Heart left ventricle (tissue), 16 donors: ENCODE data around the gene DNAI1. TPM values are rescaled to one million over a fixed set of nuclear protein-coding genes. Genes with fewer than 3 reads are reported as not detected.

Experiments
- ATAC-seq, 4 donors: fragments of 200-7000 bp; cut with Tn5 transposase; one replicate each; pipeline ENCODE4 v1.9.1; 2020 to 2022; ENCODE audit warnings: moderate library complexity in 4 of 4, mild to moderate bottlenecking in 3 of 4, moderate number of reproducible peaks in 1 of 4
- DNase-seq, 5 donors: peaks; one replicate each; pipeline ENCODE4 v3.0.0-alpha.2; 2020
- H3K27ac ChIP-seq, 12 donors: fragments of 200-600 bp; sonication (generic) in 4 of 12; one replicate each; pipeline versions ENCODE4 v1.5.0 to v1.8.0; 2016 to 2022; ENCODE audit warnings: mild to moderate bottlenecking in 2 of 12
- H3K27me3 ChIP-seq, 9 donors: fragments of 200-600 bp; sonication (generic) in 2 of 9; one replicate each; pipeline versions ENCODE4 v1.5.1 to v1.8.0; 2016 to 2022; ENCODE audit warnings: mild to moderate bottlenecking in 3 of 9
- H3K36me3 ChIP-seq, 9 donors: fragments of 200-600 bp; sonication (generic) in 2 of 9; one replicate each; pipeline versions ENCODE4 v1.5.0 to v1.8.0; 2018 to 2022; ENCODE audit warnings: mild to moderate bottlenecking in 2 of 9
- H3K4me1 ChIP-seq, 12 donors: fragments of 200-600 bp; sonication (generic) in 4 of 12; one replicate each; pipeline versions ENCODE4 v1.5.0 to v1.8.0; 2016 to 2022; ENCODE audit warnings: mild to moderate bottlenecking in 3 of 12
- H3K4me3 ChIP-seq, 12 donors: fragments of 200-600 bp; sonication (generic) in 4 of 12; one replicate each; pipeline versions ENCODE4 v1.5.0 to v1.8.0; 2017 to 2022; ENCODE audit warnings: mild to moderate bottlenecking in 9 of 12, moderate library complexity in 4 of 12
- H3K9me3 ChIP-seq, 12 donors: fragments of 200-600 bp; sonication (generic) in 4 of 12; one replicate each; pipeline versions ENCODE4 v1.5.0 to v1.8.0; 2016 to 2022; ENCODE audit warnings: mild to moderate bottlenecking in 1 of 12
- CTCF ChIP-seq, 12 donors: fragments of 200-600 bp; sonication (generic) in 4 of 12; IDR thresholded peaks; one replicate each; pipeline versions ENCODE4 v1.5.0 to v1.8.0; 2018 to 2022; ENCODE audit warnings: antibody characterized with exemption in 12 of 12, mild to moderate bottlenecking in 5 of 12
- POLR2A ChIP-seq, 2 donors: fragments of 450-650 bp; IDR thresholded peaks; one replicate each; pipeline ENCODE4 v1.6.1; 2017; ENCODE audit warnings: antibody characterized with exemption in 2 of 2, mild to moderate bottlenecking in 2 of 2, moderate library complexity in 2 of 2
- WGBS, 4 donors: extraction: QIAGEN DNeasy Blood & Tissue Kit in 2 of 4; methylation state at CpG; one replicate each; pipeline versions ENCODE4 v1.1.5 to v1.1.7; 2013 to 2018; 5-methylcytosine and 5-hydroxymethylcytosine counted together
- intact Hi-C, 10 donors: fragments of 100-400 bp; cut with DNase I; formaldehyde crosslinking; loops; one replicate each; pipeline versions ENCODE4 v1.11.1 to v1.14.2; 2022
- polyA plus RNA-seq, 2 donors: library from polyadenylated mRNA; stranded (reverse); fragments of 200-250 nt; gene quantifications; one replicate each; pipeline ENCODE4 v1.2.3, GENCODE V29; 2013
- total RNA-seq, 9 donors: library from RNA; depleted of rRNA in 2 of 9; stranded (reverse); fragments of >200 nt in 2 of 9; fragmentation: NEBNext Ultra II Directional in 3 of 9; extraction: Animal tissue kit (Norgen Biotek cat#: 25700) in 3 of 9; gene quantifications; one replicate each; pipeline versions ENCODE4 v1.1.0 to v1.2.4, GENCODE V29; 2016 to 2023
- donor health status: ischemic (EF 13 %, LVEDD 7.1; RV severe dilation, severe dysfunction).
- donor health status: healthy with polysubstance abuse.
- donor health status: DM: no; HTN: yes; CAD: no.
- donor health status: DM: no; HTN: no; CAD: no.
- donor health status: ischemic (EF 25% LVEDD 6.9; RV normal size, moderate dysfunction).
- donor health status: ischemic (EF 25% LVEDD 5.7; RV mildly dilated, moderate dysfunction).
- donor health status: healthy.
- donor health status: DM: yes; HTN: yes; CAD: no.
- donor health status: ischemic (EF 35%, LVEDD 5.7; RV mildly dilated, moderate dysfunction).
- donor health status: nonischemic (EF 11% LVEDD 7.7; RV severe dilation, severe dysfunction).
- donor health status: DM: yes; HTN: yes; CAD: no.
- donor health status: PGD.
- donor health status: ischemic (EF 29% LVEDD 5.4; RV normal size, mild dysfunction).
- donor health status: nonischemic (EF 23%, LVEDD 6.1; RV moderate dilation, normal function).

Gene DNAI1
- total and polyA plus RNA-seq, 11 donors, result 0.36 to 0.86 (median 0.43) TPM; not detected in 8

GRCh38 chr9:34501889-34502425 lies 43.4 kb downstream of the DNAI1 start:
- no peaks in the 10 kb centered on the region for H3K36me3 ChIP-seq
- peaks cover 0 to 5% (median 0%) of the 10 kb centered on the region in 9 donors for H3K27me3 ChIP-seq
- peak overlapping the region in 1 of 12 donors; percentile 14 for H3K27ac ChIP-seq
- no peaks in the 10 kb centered on the region for H3K9me3 ChIP-seq
- intact Hi-C loops, result loop anchor here (2.0 to 10.0 kb wide), 13 partner anchors 45 to 170 kb away; no protein-coding TSS in a partner anchor
- H3K4me3 ChIP-seq, result no peak overlapping the region
- peak in 10 of 12 donors; percentile 17 to 55 (median 31) for TF ChIP-seq CTCF (IDR thresholded peaks at IDR 0.05)
- no peak for TF ChIP-seq POLR2A (IDR thresholded peaks at IDR 0.05)
- 18 to 21% (median 20%) methylated on average over 5 of the region's 5 CpGs for WGBS, 4 donors
- peak in 4 of 5 donors; percentile 55 to 62 (median 62) for DNase-seq
- ATAC-seq, result peak; percentile 60 to 87 (median 81)
- peaks cover 0 to 26% (median 15%) of the 10 kb centered on the region in 12 donors for H3K4me1 ChIP-seq

GRCh38 chr9:34502471-34502870 lies 43.9 kb downstream of the DNAI1 start:
- peaks cover 0 to 26% (median 15%) of the 10 kb centered on the region in 12 donors for H3K4me1 ChIP-seq
- peak overlapping the region in 1 of 12 donors; percentile 14 for H3K27ac ChIP-seq
- intact Hi-C loops, result loop anchor here in 9 of 10 donors (2.0 to 10.0 kb wide), 9 partner anchors 45 to 170 kb away; no protein-coding TSS in a partner anchor
- DNase-seq (no peak), ATAC-seq (peak in 2 of 4 donors; percentile 4 to 5)
- H3K36me3 ChIP-seq, result no peaks in the 10 kb centered on the region
- 38 to 51% (median 46%) methylated on average over 10 of the region's 10 CpGs for WGBS, 4 donors
- H3K9me3 ChIP-seq, result no peaks in the 10 kb centered on the region
- H3K4me3 ChIP-seq, result no peak overlapping the region
- peaks cover 0 to 5% (median 0%) of the 10 kb centered on the region in 9 donors for H3K27me3 ChIP-seq
- TF ChIP-seq CTCF (IDR thresholded peaks at IDR 0.05) (no peak), POLR2A (IDR thresholded peaks at IDR 0.05) (no peak)

- Histone ChIP-seq H3K36me3 (no peaks in the 10 kb centered on the region), H3K9me3 (no peaks in the 10 kb centered on the region), H3K4me3 (no peak overlapping the region), H3K4me1 (peaks cover 0 to 26% (median 15%) of the 10 kb centered on the region in 12 donors), H3K27ac (no peak overlapping the region), H3K27me3 (peaks cover 0 to 5% (median 0%) of the 10 kb centered on the region in 9 donors)
- no peak for ATAC-seq
- 65 to 82% (median 78%) methylated on average over 6 of the region's 6 CpGs for WGBS, 4 donors
- intact Hi-C loops, result loop anchor here in 9 of 10 donors (2.0 to 10.0 kb wide), 9 partner anchors 44 to 171 kb away; no protein-coding TSS in a partner anchor
- no peak for TF ChIP-seq CTCF (IDR thresholded peaks at IDR 0.05)
- TF ChIP-seq POLR2A (IDR thresholded peaks at IDR 0.05), result no peak
- DNase-seq, result no peak
Observed at GRCh38 chr9:34502891-34503290, 44.3 kb downstream of the DNAI1 start.

- no peak for DNase-seq
- Histone ChIP-seq H3K4me3 (no peak overlapping the region), H3K9me3 (no peaks in the 10 kb centered on the region), H3K27ac (no peak overlapping the region), H3K4me1 (peaks cover 0 to 26% (median 15%) of the 10 kb centered on the region in 12 donors), H3K27me3 (peaks cover 0 to 5% (median 0%) of the 10 kb centered on the region in 9 donors), H3K36me3 (no peaks in the 10 kb centered on the region)
- no peak for ATAC-seq
- intact Hi-C loops, result loop anchor here in 9 of 10 donors (2.0 to 10.0 kb wide), 9 partner anchors 44 to 171 kb away; no protein-coding TSS in a partner anchor
- TF ChIP-seq CTCF (IDR thresholded peaks at IDR 0.05) (no peak), POLR2A (IDR thresholded peaks at IDR 0.05) (no peak)
Observed at GRCh38 chr9:34503406-34503805, 44.8 kb downstream of the DNAI1 start.
